Bronchial epithelial cell (primary cell): Measurements from ENCODE around the gene PRDM15. TPM values are rescaled to one million over a fixed set of nuclear protein-coding genes. Genes with fewer than 3 reads are reported as not detected.

Experiments used
- DNase-seq: peaks from one replicate; pipeline ENCODE4 v3.0.0-alpha.2; 2010; ENCODE audit warnings: low read depth
- FAIRE-seq: peaks from 2 replicates; lab custom pipeline; 2011; peaks lifted over from hg19 to GRCh38; lab: Jason Lieb, UNC
- H3K27me3 ChIP-seq: 2 replicates; pipeline ENCODE4 v1.5.1; 2011; ENCODE audit warnings: low read length; ENCODE audit not compliant: control insufficient read depth, insufficient read depth
- H3K36me3 ChIP-seq: 2 replicates; pipeline ENCODE4 v1.5.1; 2011; ENCODE audit warnings: low read length; ENCODE audit not compliant: control insufficient read depth, insufficient read depth
- H3K4me3 ChIP-seq: 2 replicates; pipeline ENCODE4 v1.5.1; 2011; ENCODE audit warnings: mild to moderate bottlenecking, low read depth, low read length, control low read depth
- CTCF ChIP-seq: IDR thresholded peaks from 2 replicates; pipeline ENCODE4 v1.5.1; 2011; ENCODE audit warnings: mild to moderate bottlenecking, moderate library complexity, low read length, control low read depth, inconsistent platforms; ENCODE audit not compliant: insufficient read depth, severe bottlenecking
- total RNA-seq: library from RNA; depleted of rRNA; stranded (reverse); fragments of >200 nt; gene quantifications from 2 replicates; pipeline ENCODE4 v1.2.1, GENCODE V29; 2014

PRDM15 gene
- total RNA-seq, 1 donor from 2014 or later: 6.1 TPM

DNA sequence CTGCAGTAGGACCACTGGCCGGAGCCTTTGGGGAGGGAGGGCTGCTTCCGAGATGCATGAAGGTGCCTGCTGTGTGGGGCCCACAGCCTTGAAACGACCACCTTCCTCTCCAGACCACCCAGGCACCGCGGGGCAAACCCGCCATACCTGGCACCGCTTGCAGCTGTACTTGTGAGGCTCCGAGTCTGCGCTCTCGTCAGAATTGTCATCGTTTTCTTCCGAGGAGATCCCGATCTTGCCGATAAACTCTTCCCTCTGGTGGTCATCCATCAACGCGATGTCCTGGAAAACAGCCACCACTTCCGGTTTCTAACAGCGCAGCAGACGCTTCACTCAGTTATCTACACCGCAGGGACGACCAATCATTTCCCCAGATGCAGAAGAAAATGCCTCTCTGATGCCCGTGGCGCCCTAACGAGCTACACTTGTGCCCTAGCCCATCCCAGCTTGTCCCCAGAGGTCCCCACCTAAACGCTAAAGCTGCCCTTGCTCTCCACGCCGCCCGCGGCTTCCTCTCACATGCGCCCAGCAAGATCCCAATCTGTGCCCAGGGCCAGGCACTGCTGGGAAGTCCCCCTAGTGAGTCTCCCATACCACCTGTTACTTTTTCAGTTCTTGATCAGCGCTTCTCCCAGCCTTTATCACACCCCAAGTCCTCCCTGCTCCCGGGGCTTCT lies 57.2 kb downstream of the PRDM15 start:
- Histone ChIP-seq H3K27me3 (no peaks in the 10 kb centered on the region), H3K36me3 (peaks cover 7% of the 10 kb centered on the region), H3K4me3 (no peak overlapping the region)
- FAIRE-seq (no peak), DNase-seq (no peak)
- no peak for TF ChIP-seq CTCF

DNA sequence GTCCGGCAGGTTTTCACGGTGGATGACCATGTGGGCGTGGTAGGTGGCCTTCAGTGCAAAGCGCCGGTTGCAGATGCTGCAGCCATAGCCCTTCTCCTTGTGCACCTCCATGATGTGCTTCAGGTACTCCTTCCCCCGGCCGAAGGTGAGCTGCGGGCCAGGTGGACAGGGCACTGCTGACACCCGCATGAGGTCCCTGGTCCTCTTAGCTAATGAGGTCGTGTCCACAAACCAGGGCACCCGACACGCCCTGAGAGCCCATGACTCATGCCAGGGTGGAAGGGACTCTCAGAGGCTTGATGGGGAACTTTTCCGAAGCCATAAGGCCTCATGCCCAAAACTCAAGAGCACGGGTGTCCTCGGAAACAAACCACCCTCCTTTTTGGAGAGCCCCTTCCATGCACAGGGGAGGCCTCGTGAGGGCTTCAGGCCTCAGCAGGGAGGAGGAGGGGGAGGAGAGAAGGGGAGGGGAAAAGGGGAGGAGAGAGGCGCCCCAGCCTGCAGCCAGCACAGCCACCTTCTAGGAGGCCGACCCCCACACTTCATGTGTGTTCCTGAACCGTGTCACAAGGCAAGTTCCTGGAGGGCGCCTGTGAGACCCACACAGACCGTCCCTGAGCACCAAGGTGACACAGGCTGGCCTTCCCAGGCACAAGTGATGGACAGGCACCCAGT lies 57.9 kb downstream of the PRDM15 start:
- TF ChIP-seq CTCF: no peak
- Histone ChIP-seq H3K27me3 (no peaks in the 10 kb centered on the region), H3K36me3 (peaks cover 7% of the 10 kb centered on the region), H3K4me3 (no peak overlapping the region)
- no peak for FAIRE-seq
- DNase-seq: no peak

DNA sequence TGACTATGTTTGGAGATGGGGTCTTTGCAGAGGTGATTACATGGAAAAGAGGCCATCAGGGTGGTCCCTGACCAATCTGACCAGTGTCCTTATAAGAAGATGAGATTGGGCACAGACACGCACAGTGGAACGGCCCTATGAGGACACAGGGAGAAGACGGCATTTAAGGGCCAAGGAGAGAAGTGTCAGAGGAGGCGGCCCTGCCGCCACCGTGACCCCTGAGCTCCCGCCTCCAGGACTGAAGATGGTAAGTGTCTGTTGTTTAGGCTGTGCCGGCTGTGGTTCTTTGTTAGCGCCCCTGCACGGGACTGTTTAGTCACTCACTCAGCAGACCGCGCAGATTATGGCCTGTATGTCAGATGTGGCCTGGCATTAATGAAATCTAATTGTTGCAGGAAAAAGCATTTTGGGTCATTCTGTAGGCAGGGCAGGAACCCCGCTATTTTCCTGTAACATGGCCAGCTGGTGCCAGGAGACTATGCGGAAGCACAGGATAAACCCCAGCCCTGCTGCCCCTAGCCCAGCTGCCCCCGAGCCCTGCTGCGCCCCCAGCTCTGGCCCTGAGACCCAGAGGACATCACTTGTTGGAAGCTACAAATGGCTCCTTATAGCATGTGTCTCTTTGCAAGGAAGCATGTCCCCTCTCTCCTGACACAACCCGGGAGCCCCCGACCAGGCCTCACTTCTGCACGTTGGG lies 58.6 kb downstream of the PRDM15 start:
- FAIRE-seq (no peak), DNase-seq (no peak)
- H3K36me3 ChIP-seq: peaks cover 9% of the 10 kb centered on the region

GRCh38 chr21:41819856-41820281 lies 59.3 kb downstream of the PRDM15 start:
- Histone ChIP-seq H3K36me3 (peaks cover 10% of the 10 kb centered on the region), H3K27me3 (no peaks in the 10 kb centered on the region), H3K4me3 (no peak overlapping the region)
- no peak for TF ChIP-seq CTCF
- FAIRE-seq: no peak
- DNase-seq: no peak

More for the DNA sequence above, 58.6 kb downstream of the PRDM15 start:
- Histone ChIP-seq H3K4me3 (no peak overlapping the region), H3K27me3 (no peaks in the 10 kb centered on the region)
- no peak for TF ChIP-seq CTCF

- FAIRE-seq (no peak), DNase-seq (no peak)
- no peak overlapping the region for H3K4me3 ChIP-seq
- H3K27me3 ChIP-seq: no peaks in the 10 kb centered on the region
- peaks cover 10% of the 10 kb centered on the region for H3K36me3 ChIP-seq
- TF ChIP-seq CTCF: no peak
Observed at GRCh38 chr21:41819236-41819855, 59.8 kb downstream of the PRDM15 start.
